Mammary epithelial cell (primary cell): ENCODE results near the gene PCCA.

Experiments
- CTCF ChIP-seq, 2 donors: IDR thresholded peaks in 1 of 2; conservative IDR thresholded peaks in 1 of 2; 2 replicates each; pipeline ENCODE4 v1.5.1; 2011 to 2012; ENCODE audit warnings: inconsistent platforms in 2 of 2, low read length in 2 of 2, mild to moderate bottlenecking in 2 of 2, control low read depth in 1 of 2, low read depth in 1 of 2; ENCODE audit not compliant: insufficient read depth in 1 of 2; ENCODE audit errors: extremely low read depth in 1 of 2
- EZH2 ChIP-seq: IDR thresholded peaks from 2 replicates; pipeline ENCODE4 v1.6.1; 2012; ENCODE audit warnings: low read length, inconsistent platforms, borderline replicate concordance

DNA sequence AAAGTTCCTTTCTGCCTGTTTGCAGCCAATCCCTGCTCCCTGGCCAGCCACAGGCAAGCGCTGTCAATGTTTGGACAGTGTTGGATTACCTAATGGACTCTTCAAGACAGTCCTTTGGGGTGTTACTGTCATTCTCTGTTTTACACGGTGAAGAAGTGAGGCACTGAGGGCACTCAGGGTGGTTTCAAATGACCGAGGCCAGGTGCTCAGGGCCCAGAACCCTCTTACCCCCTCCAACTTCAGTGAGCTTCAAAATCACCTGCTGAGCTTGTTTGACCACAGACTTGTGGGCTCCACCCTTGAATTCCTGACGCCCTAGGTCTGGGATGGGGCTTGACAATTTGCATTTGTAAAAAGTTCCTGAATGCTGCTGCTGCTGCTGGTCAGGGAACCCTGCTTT, 401.8 kb downstream of the PCCA start:
- TF ChIP-seq CTCF (conservative IDR thresholded peaks at IDR 0.05 in 1 of 2, IDR thresholded peaks at IDR 0.05 in 1 of 2; ENCODE audit: extremely low read depth in 1 of 2, insufficient read depth in 1 of 2, low read depth in 1 of 2, low read length in 2 of 2) (no peak), EZH2 (no peak)
